Astrocyte of the cerebellum (primary cell): Measurements from ENCODE around the gene MCHR1.

ENCODE experiments used
- DNase-seq: peaks from one replicate; pipeline ENCODE4 v3.0.0-alpha.2; 2011; ENCODE audit warnings: low read depth
- H3K4me3 ChIP-seq: 2 replicates; pipeline ENCODE4 v1.5.1; 2011; ENCODE audit warnings: mild to moderate bottlenecking, low read depth, low read length, moderate library complexity
- CTCF ChIP-seq: IDR thresholded peaks from 2 replicates; pipeline ENCODE4 v1.5.1; 2012; ENCODE audit warnings: low read length, low read depth, moderate library complexity, mild to moderate bottlenecking; ENCODE audit errors: missing control alignments
- in situ Hi-C: cut with HindIII; loops from 2 replicates; pipeline ENCODE4 v1.10.0; 2017; ENCODE audit warnings: low sequenced_read_pairs

Gene MCHR1

GRCh38 chr22:40723396-40723933 is 44.2 kb downstream of the MCHR1 start:
- TF ChIP-seq CTCF, result no peak
- no peak overlapping the region for H3K4me3 ChIP-seq
- no peak for DNase-seq
- in situ Hi-C loops, result no loop called here

GRCh38 chr22:40726514-40726913 is 47.2 kb downstream of the MCHR1 start:
- H3K4me3 ChIP-seq, result no peak overlapping the region
- no peak for TF ChIP-seq CTCF
- in situ Hi-C loops, result no loop called here
- no peak for DNase-seq

GRCh38 chr22:40727070-40727963 is 48.0 kb downstream of the MCHR1 start:
- TF ChIP-seq CTCF, result no peak
- in situ Hi-C loops, result no loop called here
- H3K4me3 ChIP-seq, result no peak overlapping the region
- no peak for DNase-seq

GRCh38 chr22:40727964-40728615 is 48.8 kb downstream of the MCHR1 start:
- no peak for DNase-seq
- TF ChIP-seq CTCF, result no peak
- H3K4me3 ChIP-seq, result no peak overlapping the region
- in situ Hi-C loops, result no loop called here

GRCh38 chr22:40728731-40729189 is 49.5 kb downstream of the MCHR1 start:
- H3K4me3 ChIP-seq, result no peak overlapping the region
- DNase-seq, result no peak
- TF ChIP-seq CTCF, result no peak
- in situ Hi-C loops, result no loop called here

- in situ Hi-C loops, result no loop called here
- H3K4me3 ChIP-seq, result no peak overlapping the region
- no peak for TF ChIP-seq CTCF
- no peak for DNase-seq
These were observed 50.0 kb downstream of the MCHR1 start for GRCh38 chr22:40729284-40729683.
